Stimulated activated CD8-positive, alpha-beta memory T cell treated with anti-CD3 and anti-CD28 coated beads, Interleukin-7, amount 100 ng/mL, for 1 hour (primary cell): ENCODE measurements around the gene ASCC2.
"Not testable (repeated sequence)": the region's sequence is repeated elsewhere in the genome, so short reads cannot be mapped to it uniquely, and the experiment has no call there.

Experiments used
- DNase-seq, 2 donors: peaks; one replicate each; pipeline ENCODE4 v3.0.0-alpha.2; 2020; ENCODE audit warnings: low read depth in 2 of 2

Gene ASCC2

DNA sequence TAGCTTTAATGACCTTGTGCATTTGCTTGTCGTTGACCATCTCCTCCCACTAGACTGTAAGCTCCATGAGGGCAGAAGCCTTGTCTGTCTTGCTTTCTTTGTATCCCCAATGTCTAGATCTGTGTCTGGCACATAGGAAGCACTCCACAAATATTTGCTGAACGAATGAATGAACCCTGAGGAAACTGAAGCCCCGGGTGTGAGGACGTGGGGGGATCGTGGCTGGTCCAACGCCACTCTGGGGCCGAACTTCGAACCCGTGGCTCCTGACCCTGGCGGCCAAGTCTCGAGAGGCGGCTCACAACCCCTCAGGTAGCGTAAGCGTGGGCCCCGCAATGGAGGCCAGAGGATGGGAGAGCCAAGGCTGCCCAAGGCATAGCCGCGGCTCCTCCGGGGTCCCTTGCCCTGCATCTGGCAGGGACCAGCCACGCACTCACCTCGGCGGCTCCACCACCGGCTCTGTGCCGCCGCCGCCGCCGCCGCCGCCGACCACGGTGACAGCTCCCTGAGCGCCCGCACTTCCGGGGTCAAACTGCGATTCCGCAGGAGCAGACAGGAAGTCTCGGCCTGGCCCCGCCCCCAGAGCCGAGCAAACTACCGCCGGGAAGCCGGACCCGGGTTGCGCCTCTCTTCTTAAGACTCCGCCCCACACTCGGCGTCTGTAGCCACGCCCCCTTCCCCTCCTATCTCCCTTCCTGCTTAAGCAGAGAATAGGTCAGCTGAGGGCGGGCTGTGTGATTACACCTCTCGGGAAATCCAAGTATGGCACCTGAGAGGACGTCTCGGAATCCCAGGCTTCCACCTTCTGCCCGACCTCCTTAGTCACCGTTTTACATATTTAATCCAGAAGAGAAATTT is at the start of gene ASCC2:
TSS of gene ASCC2 (minus strand) at position 534 of the 858 bp plus-strand sequence. CDS start 5,949 bp downstream, outside the sequence.
- DNase-seq = peak; percentile 97 to 99

DNA sequence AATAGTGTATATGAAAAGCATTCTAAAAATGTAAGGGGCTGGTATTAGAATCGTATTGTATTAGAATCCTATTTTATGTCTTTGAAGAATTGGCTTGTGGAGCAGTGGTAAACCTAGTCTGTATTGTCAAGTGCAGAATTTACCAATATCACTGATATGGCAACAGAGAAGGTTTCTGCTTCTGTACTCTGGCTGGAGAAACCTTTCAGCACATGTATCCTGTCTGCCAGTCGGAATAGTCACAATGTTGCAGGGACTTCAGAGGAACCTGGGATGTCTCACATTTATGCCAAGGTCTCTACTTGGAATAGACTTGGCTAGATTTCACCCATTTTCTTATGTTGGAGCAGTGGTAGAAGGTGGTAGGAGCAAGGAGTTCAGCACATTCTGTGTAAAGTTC is 49.3 kb upstream of the ASCC2 start:
- DNase-seq = no peak

DNA sequence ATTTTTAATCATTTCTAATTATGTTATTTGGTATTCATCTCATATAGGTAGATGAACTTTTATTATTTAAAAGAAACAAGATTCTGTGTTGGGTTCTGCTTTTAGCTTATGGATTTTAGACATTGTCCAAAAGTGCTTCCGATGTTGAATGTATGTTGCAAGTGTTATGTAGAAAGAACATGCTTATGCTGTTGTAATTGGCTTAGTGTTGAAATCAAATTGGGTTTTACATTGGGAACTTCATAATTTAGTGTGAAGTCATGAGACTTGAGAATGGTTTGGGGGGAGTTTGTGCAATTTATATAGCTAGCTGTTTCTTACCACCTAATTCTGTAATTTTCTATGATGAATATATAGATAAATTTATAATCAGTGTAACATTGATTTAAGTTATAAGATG is 48.5 kb upstream of the ASCC2 start:
- DNase-seq = no peak

DNA sequence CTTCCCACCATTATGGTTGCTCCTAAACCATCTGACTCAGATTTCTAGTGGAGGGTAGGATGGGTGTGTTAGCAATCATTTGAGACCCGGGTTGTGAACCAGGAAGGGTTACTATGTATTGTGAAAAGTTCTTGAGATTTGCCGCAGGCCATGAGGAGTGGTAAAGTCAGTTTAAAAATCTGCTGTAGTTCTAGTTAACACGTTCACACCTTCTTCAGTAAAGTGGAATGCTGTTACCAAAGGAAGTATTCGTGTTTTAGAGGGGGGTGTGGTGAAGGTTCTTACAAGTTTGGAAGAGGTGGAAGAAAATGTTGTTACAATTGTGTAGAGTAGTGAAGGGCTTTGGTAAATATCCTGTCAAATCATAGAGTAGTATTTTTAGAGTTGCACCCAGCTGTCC is 47.5 kb upstream of the ASCC2 start:
- no peak for DNase-seq

GRCh38 chr22:29883775-29884097 is 45.7 kb upstream of the ASCC2 start:
- no peak for DNase-seq

- DNase-seq = peak; percentile 86 to 89
Measured at GRCh38 chr22:29883045-29883774, 45.1 kb upstream of the ASCC2 start, which contains the start of gene MTMR3. Gene MTMR3, plus strand, starts transcription at chr22:29883174. Its CDS starts 87,886 bp downstream, at chr22:29971060.

- no peak for DNase-seq
Measured at GRCh38 chr22:29882716-29883044, 44.6 kb upstream of the ASCC2 start.

DNA sequence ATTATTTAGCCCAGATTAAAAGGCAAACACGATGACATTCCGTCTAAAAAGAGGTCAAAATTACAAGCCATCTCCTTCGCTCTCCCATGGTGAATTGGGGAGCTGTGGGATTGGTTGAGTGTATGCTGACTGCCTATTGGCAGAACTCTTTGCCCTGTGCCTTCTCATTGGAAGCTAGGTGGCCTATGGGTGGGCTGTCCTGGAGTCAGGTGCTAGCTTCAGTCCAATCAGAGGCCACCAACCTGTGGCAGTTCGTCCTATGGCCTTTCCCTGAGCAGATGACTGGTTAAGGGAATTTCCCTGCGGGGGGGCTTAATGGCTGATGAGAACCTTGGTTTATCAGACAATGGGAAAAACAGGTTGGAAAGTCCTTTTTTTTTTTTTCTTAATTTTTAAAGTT is 41.7 kb upstream of the ASCC2 start:
- no peak for DNase-seq

DNA sequence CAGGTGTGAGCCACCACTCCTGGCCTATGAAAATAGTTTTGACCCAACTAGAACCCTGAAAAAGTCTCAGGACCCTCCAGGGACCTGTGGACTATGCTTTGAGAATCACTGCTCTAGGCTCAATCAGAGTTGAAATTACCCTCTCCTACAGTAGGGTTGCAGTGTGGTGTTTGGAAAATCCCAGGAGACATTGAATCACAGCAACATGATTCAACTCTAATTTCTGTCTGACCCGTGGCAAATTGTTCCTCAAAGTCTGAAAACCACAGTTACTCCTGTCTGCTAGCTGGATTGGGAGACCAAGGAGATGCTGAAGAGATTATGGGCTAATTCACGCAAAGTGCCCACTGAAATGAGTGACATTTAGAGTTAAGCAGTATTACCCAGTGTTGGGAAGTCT is 39.5 kb upstream of the ASCC2 start:
- DNase-seq = no peak

DNA sequence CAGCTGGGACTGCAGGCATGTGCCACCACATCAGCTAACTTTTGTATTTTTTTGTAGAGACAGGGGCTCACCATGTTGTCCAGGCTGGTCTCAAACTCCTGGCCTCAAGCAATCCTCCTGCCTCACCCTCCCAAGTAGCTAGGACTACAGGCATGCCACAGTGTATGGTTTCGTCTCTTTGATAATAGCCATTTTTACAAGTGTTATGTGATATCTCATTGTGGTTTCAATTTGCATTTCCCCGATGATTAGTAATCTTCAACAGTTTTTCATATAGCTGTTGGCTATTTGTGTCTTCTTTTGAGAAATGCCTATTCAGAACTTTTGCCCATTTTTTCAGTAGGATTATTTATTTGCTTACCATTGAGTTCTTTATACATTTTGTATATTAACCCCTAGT is 35.9 kb upstream of the ASCC2 start:
- no peak for DNase-seq

DNA sequence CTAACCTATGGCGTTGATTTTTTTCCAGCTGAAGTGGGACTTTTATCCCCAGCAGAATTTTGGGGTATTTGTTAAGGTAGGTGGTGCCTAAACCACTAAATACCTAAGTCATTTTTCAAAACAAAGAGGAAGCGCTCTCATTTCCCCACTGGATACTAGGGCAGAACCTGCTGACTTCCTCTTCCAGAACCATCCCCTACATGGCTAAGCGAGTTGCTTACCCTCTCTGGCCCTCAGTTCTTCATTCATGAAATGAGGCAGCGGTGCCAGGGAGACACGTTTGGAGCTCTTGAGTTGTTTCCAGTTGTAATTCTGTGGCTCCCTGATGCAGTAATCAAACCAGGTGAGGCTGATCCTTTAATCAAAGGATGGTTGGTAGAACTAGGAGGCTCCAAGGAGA is 34.9 kb upstream of the ASCC2 start:
- no peak for DNase-seq

DNA sequence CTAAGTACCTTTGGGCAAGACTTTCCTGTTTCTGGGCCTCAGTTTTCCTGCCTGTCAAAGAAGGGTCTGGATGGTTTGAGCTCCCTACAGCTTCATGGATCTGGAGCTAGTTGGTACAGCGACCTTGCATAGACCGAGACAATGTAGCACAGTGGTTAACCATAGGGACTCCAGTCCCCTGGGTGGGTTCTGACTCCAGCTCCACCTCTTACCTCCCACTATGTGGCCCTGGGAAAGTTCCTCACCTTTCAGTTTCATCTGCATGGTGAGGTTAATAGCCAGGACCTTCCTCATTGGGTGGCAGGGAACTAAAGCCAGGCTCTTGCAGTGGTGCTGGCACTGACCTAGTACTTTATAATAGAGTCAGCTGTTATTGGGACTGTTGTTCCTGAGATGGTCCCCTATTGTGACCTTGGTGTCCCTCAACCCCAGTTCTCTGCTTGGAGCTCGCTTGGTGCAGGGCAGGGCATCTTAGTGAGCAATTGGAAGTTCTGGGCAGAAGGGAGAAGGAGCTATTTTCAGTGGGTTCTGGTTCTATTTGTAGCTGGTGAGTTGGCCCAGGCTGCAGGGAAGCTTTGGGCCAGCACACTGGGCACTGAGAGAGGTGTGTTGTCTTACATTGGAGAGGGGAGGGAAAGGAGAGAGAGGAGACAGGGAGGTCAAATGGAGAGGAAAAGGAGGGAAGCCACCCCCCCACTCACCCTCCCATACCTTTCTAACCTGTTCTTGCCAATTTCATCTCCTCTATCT is 34.2 kb upstream of the ASCC2 start:
- DNase-seq = no peak

GRCh38 chr22:29871684-29872083 is 33.6 kb upstream of the ASCC2 start:
- DNase-seq = no peak

DNA sequence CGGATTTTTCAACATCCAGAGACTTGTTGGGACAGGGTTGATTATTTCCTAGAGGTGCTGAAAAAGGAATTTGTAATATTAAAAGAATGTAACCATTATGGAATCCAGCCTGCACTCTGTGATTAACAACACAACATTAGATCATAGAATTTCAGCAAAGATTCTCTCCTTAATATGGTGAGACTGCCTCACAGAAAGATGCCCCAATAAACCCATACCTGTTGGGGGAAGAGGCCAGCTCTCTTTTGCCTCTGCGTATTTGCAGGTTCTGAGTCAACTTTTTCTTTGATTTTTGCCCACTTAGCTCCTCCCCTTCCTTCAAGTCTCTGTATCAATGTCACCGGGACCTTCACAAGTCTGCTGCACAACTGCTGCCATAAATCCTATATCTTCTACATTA is 32.5 kb upstream of the ASCC2 start:
- DNase-seq = no peak

DNA sequence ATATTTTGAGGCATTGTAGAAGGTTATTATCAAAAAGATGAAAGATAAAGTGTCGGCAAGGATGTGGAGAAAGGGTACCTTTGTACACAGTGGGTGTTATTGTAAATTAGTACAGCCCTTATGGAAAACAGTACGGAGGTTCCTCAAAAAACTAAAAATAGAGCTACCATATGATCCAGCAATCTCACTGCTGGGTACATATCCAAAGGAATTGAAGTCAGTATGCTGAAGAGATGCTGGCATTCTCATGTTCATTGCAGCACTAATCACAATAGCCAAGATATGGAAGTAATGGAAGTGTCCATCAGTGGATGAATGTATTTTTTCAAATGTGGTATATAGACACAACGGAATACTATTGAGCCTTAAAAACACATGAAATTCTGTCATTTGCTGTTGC is 29.8 kb upstream of the ASCC2 start:
- DNase-seq = no peak

DNA sequence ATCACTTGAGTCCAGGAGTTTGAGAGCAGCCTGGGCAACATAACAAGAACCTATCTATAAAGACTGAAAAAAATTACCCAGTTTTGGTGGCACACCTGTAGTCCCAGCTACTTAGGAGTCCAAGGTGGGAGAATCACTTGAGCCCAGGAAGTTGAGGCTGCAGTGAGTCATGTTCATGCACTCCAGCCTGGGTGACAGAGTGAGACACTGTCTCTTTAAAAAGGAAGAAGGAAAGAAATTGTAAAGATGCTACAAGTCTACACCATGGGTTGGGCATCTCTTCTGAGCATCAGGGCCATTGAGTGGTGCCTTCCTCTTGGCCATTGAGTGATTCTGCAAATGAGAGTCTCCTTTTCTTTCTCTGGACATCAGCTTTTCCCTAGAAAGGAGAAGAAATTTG is 29.2 kb upstream of the ASCC2 start:
- no peak for DNase-seq

- DNase-seq = not testable (repeated sequence)
Measured at GRCh38 chr22:29865572-29865971, 27.5 kb upstream of the ASCC2 start.

GRCh38 chr22:29861672-29862297 is 23.7 kb upstream of the ASCC2 start:
- DNase-seq = no peak

DNA sequence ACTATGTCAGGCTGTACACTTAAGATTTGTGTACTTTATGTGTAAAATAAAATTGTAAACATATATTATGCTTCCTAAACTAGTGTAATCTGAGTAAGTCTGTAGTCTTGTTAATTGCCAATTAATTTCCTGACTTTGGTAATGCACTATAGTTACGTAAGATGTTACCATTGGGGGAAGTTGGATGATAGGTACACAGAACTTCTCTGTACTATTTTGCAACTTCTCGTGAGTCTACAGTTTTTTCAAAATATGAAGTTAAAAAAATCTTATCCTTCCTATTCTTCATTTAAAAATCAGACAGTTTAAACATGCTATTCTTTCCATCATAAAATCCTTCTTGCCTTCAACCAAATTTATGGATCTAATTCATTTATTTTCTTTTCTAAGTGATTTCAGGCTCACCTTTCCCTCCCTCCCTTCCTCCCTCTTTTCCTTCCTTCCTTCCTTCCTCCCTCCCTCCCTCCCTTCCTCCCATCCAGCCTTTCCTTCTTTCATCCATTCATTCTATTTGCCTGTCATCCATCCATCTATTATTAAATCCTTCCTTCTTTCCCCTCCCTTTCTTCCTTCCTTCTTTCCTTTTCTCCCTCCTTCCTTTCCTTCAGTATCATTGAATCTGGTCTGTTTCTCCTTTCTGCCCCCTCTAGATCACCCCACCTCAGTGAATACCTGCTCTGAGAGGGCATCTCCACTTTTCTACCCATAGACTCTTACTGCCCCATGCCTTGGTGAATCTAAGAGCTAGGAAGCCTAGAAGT is 22.1 kb upstream of the ASCC2 start:
- no peak for DNase-seq

- not testable (repeated sequence) for DNase-seq
Measured at GRCh38 chr22:29859030-29859429, 21.0 kb upstream of the ASCC2 start.

DNA sequence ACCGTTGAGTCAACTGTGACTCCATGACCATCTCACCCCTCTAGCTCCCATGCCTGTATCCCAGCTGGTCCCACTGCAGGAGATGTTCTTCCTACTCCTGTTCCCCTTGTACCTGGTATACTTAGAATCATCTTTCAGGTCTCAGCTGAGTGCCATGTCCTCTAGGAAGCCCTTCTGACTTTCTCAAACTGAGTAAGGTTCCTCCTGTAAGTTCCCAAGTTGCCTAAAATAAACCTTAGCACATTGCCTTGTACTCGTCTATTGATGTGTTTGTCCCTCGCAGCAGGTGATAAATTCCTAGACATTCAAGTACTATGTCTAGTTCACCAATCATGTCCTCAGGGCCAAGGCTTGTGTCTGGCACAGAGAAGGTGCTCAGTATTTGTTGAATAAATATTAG is 18.4 kb upstream of the ASCC2 start:
- no peak for DNase-seq
